Smooth muscle cell (in vitro differentiated cells): Measurements from ENCODE around the gene FES. TPM values are rescaled to one million over a fixed set of nuclear protein-coding genes. Genes with fewer than 3 reads are reported as not detected.

ENCODE experiments used
- DNase-seq: peaks from one replicate; lab custom pipeline; 2025; ENCODE audit not compliant: unreplicated experiment; lab: John Stamatoyannopoulos, UW
- H2AFZ ChIP-seq: fragments of 200-600 bp; sonication (generic); 2 replicates; pipeline ENCODE4 v1.6.0; 2016; ENCODE audit warnings: antibody characterized with exemption, low read depth, mild to moderate bottlenecking
- H3F3A ChIP-seq: fragments of 200-600 bp; sonication (generic); 2 replicates; pipeline ENCODE4 v1.6.0; 2017; ENCODE audit warnings: antibody characterized with exemption, low read depth
- H3K27ac ChIP-seq: fragments of 200-600 bp; sonication (generic); 2 replicates; pipeline ENCODE4 v1.5.1; 2016; ENCODE audit warnings: low read depth, mild to moderate bottlenecking
- H3K27me3 ChIP-seq: fragments of 200-600 bp; sonication (generic); 2 replicates; pipeline ENCODE4 v1.6.1; 2016; ENCODE audit warnings: low read depth, mild to moderate bottlenecking
- H3K36me3 ChIP-seq: fragments of 200-600 bp; sonication (generic); 2 replicates; pipeline ENCODE4 v1.5.1; 2016; ENCODE audit warnings: low read depth
- H3K4me1 ChIP-seq: fragments of 200-600 bp; sonication (generic); 2 replicates; pipeline ENCODE4 v1.5.1; 2016; ENCODE audit warnings: low read depth
- H3K4me2 ChIP-seq: fragments of 200-600 bp; sonication (generic); 2 replicates; pipeline ENCODE4 v1.6.0; 2016; ENCODE audit warnings: mild to moderate bottlenecking
- H3K4me3 ChIP-seq: fragments of 200-600 bp; sonication (generic); 2 replicates; pipeline ENCODE4 v1.5.1; 2016; ENCODE audit warnings: mild to moderate bottlenecking
- H3K79me2 ChIP-seq: fragments of 200-600 bp; sonication (generic); 2 replicates; pipeline ENCODE4 v1.6.0; 2016; ENCODE audit warnings: low read depth, mild to moderate bottlenecking
- H3K9ac ChIP-seq: fragments of 200-600 bp; sonication (generic); 2 replicates; pipeline ENCODE4 v1.6.0; 2016; ENCODE audit warnings: low read depth
- H3K9me3 ChIP-seq: fragments of 200-600 bp; sonication (generic); replicated peaks from 2 replicates; pipeline ENCODE4 v1.5.1; 2016; ENCODE audit warnings: low read depth
- H4K20me1 ChIP-seq: fragments of 200-600 bp; sonication (generic); 2 replicates; pipeline ENCODE4 v1.6.0; 2016; ENCODE audit warnings: low read depth
- CTCF ChIP-seq: fragments of 200-600 bp; sonication (generic); IDR thresholded peaks from 2 replicates; pipeline ENCODE4 v1.5.1; 2017; ENCODE audit warnings: borderline replicate concordance, mild to moderate bottlenecking, antibody characterized with exemption; ENCODE audit not compliant: insufficient read depth, poor library complexity, severe bottlenecking
- WGBS: methylation state at CpG from one replicate; pipeline ENCODE4 v1.1.7; 2016; ENCODE audit warnings: low lambda C conversion rate; 5-methylcytosine and 5-hydroxymethylcytosine counted together
- polyA plus RNA-seq: library from polyadenylated mRNA; unstranded; fragments of >200 nt; fragmentation: Nextera tagmentation; extraction: Ambion mirVana; gene quantifications from 2 replicates; pipeline ENCODE4 v1.2.1, GENCODE V29; 2016
- total RNA-seq: library from RNA; depleted of rRNA; stranded (reverse); fragments of >200 nt; gene quantifications from 2 replicates; pipeline ENCODE4 v1.2.3, GENCODE V29; 2014

Gene FES
- total and polyA plus RNA-seq, 2 experiments from 2014 or later = 4.9 to 6.2 TPM

GRCh38 chr15:90914305-90915080, 30.2 kb downstream of the FES start:
- no peaks in the 10 kb centered on the region for H3K9me3 ChIP-seq

GRCh38 chr15:90915216-90915807, 31.0 kb downstream of the FES start:
- H3K36me3 ChIP-seq = no peaks in the 10 kb centered on the region
- H3K9me3 ChIP-seq = no peaks in the 10 kb centered on the region
- no peak for TF ChIP-seq CTCF
- H3K4me2 ChIP-seq = no peak overlapping the region
- no peaks in the 10 kb centered on the region for H3K79me2 ChIP-seq
- no peaks in the 10 kb centered on the region for H3F3A ChIP-seq
- 88% methylated on average over 7 of the region's 7 CpGs for WGBS
- H3K9ac ChIP-seq = no peak overlapping the region
- peak overlapping the region; percentile 7 for H3K27ac ChIP-seq
- H3K4me1 ChIP-seq = no peaks in the 10 kb centered on the region
- no peaks in the 10 kb centered on the region for H3K27me3 ChIP-seq
- H3K4me3 ChIP-seq = no peak overlapping the region
- no peak for DNase-seq
- no peak overlapping the region for H2AFZ ChIP-seq
- H4K20me1 ChIP-seq = no peaks in the 10 kb centered on the region

More at GRCh38 chr15:90914305-90915080, 30.2 kb downstream of the FES start:
- H3K27me3 ChIP-seq = no peaks in the 10 kb centered on the region
- no peaks in the 10 kb centered on the region for H3K79me2 ChIP-seq
- no peak overlapping the region for H3K9ac ChIP-seq
- H4K20me1 ChIP-seq = no peaks in the 10 kb centered on the region
- H3K36me3 ChIP-seq = no peaks in the 10 kb centered on the region
- DNase-seq = no peak
- H2AFZ ChIP-seq = no peak overlapping the region
- WGBS = 97% methylated on average over 22 of the region's 22 CpGs
- no peak overlapping the region for H3K4me3 ChIP-seq
- no peak overlapping the region for H3K4me2 ChIP-seq
- H3K27ac ChIP-seq = no peak overlapping the region
- H3F3A ChIP-seq = no peaks in the 10 kb centered on the region
- no peak for TF ChIP-seq CTCF
- no peaks in the 10 kb centered on the region for H3K4me1 ChIP-seq

- Histone ChIP-seq H2AFZ (no peak overlapping the region), H3K4me2 (no peak overlapping the region), H3K79me2 (no peaks in the 10 kb centered on the region), H3K9ac (no peak overlapping the region), H3F3A (no peaks in the 10 kb centered on the region), H3K27me3 (no peaks in the 10 kb centered on the region), H3K27ac (peak overlapping the region; percentile 7), H3K4me1 (no peaks in the 10 kb centered on the region), H3K4me3 (no peak overlapping the region), H3K9me3 (no peaks in the 10 kb centered on the region), H4K20me1 (no peaks in the 10 kb centered on the region), H3K36me3 (no peaks in the 10 kb centered on the region)
- no peak for DNase-seq
- WGBS = 75% methylated on average over 25 of the region's 25 CpGs
- no peak for TF ChIP-seq CTCF
These were observed 31.6 kb downstream of the FES start for GRCh38 chr15:90915808-90916440.
